ENCODE results near the gene ADGRF4.
"Not testable (repeated sequence)": the region's sequence is repeated elsewhere in the genome, so short reads cannot be mapped to it uniquely, and the experiment has no call there.

The ADGRF4 gene

GRCh38 chr6:47734831-47735481 is 36.6 kb downstream of the ADGRF4 start:
- no peak for DNase-seq (ENCODE audit: low read depth in 2 of 3, low spot score in 2 of 3)

- DNase-seq (ENCODE audit: low read depth in 2 of 3, low spot score in 2 of 3): no peak
Measured at GRCh38 chr6:47736083-47736700, 37.8 kb downstream of the ADGRF4 start.

DNA sequence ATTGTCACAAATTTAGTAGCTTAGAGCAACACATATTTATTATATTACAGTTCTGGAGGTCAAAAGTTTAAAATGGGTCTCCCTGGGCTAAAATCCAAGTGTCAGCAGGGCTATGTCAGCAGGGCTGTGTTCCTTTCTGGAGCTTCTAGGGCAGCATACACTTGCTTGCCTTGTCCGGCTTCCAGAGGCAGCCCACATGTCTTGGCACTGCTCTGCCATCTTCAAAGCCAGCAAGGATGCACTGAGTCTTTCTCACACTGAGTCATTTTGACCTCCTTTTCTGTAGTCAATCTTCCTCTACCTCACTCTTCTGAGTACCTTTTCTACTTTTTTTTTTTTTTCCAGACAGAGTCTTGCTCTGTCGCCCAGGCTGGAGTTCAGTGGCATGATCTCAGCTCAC is 39.0 kb downstream of the ADGRF4 start:
- no peak for DNase-seq (ENCODE audit: low read depth in 2 of 3, low spot score in 2 of 3)

DNA sequence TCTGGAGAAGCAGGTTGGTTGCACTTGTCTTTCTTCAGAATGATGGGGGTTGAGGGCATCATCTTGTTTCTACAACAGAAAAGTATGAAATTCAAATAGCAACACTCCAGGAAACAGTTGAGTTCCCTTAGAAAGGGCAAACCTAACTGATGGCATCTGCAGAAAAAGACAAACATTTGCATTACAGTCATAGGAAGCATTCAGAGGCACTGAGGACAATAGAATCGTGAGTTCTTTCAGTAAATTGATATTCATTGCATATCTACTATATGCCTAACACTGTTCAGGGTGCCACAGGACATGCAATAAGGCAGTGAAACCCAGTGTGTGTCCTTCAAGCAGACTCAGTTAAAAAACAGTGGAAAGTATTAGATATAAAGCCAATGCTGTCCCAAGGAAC is 42.3 kb downstream of the ADGRF4 start:
- DNase-seq (ENCODE audit: low read depth in 2 of 3, low spot score in 2 of 3): no peak

GRCh38 chr6:47741807-47742206 is 43.4 kb downstream of the ADGRF4 start:
- no peak for DNase-seq (ENCODE audit: low read depth in 2 of 3, low spot score in 2 of 3)

- no peak for DNase-seq (ENCODE audit: low read depth in 2 of 3, low spot score in 2 of 3)
Measured at GRCh38 chr6:47743744-47744143, 45.4 kb downstream of the ADGRF4 start.

- not testable (repeated sequence) for DNase-seq (ENCODE audit: low read depth in 2 of 3, low spot score in 2 of 3)
Measured at GRCh38 chr6:47745269-47745668, 46.9 kb downstream of the ADGRF4 start.

- DNase-seq (ENCODE audit: low read depth in 2 of 3, low spot score in 2 of 3): no peak
Measured at GRCh38 chr6:47749757-47750156, 51.4 kb downstream of the ADGRF4 start.

GRCh38 chr6:47752801-47753200 is 54.4 kb downstream of the ADGRF4 start:
- DNase-seq (ENCODE audit: low read depth in 2 of 3, low spot score in 2 of 3): no peak

DNA sequence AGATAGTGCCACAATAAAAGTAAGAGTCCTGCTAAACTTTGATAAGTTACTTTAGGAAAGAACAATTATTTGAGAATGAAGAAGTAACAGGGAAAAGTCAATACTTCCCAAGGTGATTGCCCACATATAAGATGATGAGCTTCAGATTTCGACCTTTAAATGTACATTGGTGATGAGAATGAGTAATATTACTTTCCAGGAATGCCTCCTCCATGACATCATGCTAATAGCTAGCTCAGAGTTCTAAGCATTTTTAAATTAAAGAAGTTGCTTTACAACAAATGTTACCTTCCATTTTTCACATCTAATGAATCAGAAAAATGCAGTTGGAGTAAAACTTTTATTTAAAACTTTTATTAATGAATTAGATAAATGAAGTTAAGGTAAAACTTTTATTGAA is 61.0 kb downstream of the ADGRF4 start:
- DNase-seq (ENCODE audit: low read depth in 2 of 3, low spot score in 2 of 3): no peak

- no peak for DNase-seq (ENCODE audit: low read depth in 2 of 3, low spot score in 2 of 3)
Measured at GRCh38 chr6:47762502-47762901, 64.1 kb downstream of the ADGRF4 start.

GRCh38 chr6:47766445-47766844 is 68.1 kb downstream of the ADGRF4 start:
- DNase-seq (ENCODE audit: low read depth in 2 of 3, low spot score in 2 of 3): no peak

- no peak for DNase-seq (ENCODE audit: low read depth in 2 of 3, low spot score in 2 of 3)
Measured at GRCh38 chr6:47767102-47767501, 68.7 kb downstream of the ADGRF4 start.

- no peak for DNase-seq (ENCODE audit: low read depth in 2 of 3, low spot score in 2 of 3)
Measured at GRCh38 chr6:47769982-47770381, 71.6 kb downstream of the ADGRF4 start.
